Fibroblast of skin of right biceps (primary cell): ENCODE measurements around the gene KRT80.

Experiments used
- DNase-seq: peaks from one replicate; pipeline ENCODE4 v3.0.0-alpha.2; 2013

Gene KRT80

GRCh38 chr12:52195065-52195730 lies 3.4 kb upstream of the KRT80 start:
- peak; percentile 58 for DNase-seq

- peak; percentile 74 for DNase-seq
Observed at GRCh38 chr12:52193991-52194390, 2.2 kb upstream of the KRT80 start.

- DNase-seq = no peak
Observed at GRCh38 chr12:52193532-52193931, 1.7 kb upstream of the KRT80 start.

DNA sequence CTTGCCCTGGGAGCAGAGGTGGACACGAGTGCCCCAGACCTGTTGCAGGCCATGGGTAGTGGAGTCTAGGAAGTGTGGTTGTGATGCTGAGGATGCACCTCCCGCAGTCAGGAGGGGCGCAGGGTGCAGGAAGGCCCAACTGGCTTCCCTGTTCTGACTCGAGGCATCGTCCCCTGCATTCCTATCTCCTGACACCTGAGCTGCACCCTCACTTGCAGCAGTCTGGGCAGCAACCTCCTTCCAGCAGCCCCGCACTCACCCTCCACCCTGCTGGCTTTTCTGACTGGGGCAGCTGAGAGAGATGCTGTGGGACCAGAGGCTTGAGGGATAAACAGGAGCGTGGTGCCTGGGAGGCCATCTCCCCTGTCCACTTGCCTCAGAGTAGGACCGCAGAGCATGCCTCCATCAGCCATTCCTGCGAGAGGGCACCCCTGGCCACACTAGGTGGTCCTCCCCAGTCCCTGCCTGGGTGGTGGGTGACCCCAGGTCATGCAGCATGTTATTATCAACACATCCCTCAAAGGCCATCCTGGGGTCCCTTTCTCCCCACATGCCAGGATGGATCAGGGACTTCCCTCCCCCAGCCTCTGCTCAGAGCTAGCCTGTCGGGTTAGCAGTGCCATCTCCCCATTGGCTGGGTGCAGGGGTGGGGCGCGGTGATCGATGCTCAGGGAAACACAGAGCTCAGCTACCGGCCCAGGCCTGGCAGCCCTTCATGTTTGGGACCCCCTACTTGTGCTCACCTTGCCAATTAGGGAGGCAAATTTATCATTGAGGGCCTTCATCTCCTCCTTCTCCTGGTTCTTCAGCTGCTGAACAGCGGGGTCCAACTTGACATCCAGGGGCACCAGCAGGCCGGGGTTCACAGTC lies 719 bp downstream of the KRT80 start:
- peak; percentile 61 for DNase-seq

DNA sequence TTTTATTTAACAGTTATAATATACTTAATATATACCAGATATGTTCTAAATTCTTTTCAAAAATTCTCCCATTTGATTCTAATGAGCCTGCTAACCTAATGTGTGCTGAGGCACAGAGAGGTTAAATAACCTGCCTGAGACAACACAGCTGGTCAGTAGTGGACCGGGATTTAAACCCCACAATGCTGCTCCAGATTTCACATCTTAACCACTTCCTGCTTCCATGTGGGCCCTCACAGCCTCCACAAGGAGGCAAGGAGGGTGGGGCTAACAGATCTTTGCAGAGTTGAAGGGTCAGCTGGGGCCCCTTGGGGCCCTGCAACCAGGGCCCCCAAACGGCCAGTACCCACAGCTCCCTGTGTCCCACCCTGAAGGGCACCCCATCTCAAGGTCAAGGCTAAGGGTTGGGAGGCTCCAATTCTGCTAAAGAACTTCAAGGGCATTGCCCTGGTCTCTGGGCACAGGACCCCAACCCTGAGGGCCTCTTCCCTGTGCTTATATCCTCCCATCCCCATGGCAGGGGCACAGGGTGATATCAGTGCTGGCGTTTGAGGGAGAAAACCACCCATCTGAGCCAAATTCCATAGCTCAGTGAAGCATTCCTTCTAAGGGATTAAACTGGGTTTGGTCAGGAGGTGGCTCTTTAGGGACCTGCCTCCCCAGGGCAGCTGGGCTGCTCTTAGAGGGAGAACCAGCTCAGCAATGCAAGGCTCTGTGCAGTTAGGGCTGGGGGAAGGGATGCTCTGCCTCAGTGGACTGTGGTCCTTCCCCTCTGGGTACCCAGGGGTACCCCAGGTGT lies 2.2 kb downstream of the KRT80 start:
- DNase-seq = peak; percentile 76

DNA sequence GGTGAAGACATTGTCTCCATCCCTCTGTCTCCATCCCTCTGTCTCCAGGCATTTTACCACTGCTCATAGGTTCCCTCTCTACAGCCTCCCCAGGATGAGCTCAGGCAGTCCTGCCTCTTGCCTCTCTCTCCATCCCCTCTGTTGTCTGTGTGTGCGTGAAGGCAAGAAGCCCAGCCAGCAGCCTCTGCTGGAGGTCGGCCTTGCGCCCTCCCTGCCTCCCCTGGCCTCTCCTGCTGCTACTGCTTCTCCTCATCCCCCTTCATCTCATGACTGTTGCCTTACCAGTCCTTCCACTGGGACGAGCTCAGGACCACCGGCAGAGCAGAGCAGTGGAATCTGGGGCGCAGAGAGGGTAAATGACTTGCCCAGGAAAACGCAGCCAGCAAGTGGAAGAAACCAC lies 3.2 kb downstream of the KRT80 start:
- no peak for DNase-seq

DNA sequence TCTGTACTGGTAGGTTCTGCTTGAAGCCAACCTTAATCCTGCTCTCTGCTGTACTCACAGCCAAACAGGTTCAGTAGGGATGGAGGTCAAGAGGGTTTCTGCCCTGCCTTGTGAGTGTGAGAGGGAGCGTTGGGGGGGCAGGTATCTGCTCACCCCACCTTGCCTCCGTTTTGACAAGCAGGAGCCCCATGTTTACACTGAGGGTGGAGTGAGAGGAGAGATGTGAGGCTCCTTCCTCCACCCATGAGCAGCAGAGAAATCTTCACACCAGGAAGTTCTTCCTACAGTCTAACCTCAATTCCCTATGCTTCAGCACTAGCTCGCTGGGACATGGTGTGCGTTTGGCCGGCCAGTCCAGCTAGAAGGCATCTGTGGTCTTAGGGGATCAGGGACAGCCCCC lies 4.2 kb downstream of the KRT80 start:
- DNase-seq = no peak

DNA sequence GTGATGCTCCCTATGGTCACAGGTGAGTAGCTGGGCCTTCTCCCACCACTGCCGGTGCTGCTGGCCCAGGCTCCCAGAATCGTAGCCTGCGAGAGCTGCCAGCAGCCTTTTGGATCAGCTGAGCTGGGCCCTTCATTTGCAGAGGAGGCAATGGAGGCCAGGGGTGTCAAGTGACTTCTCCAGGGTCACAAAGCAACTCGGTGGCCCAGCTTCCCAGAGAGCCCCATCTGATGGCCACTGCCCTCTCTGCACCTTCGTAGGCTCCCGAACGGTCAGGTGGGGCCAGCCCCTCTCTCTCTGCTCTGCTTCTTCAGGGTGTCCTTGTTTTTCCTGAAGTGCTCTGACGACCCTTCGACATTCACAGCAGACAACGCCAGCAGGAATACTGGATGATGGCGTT lies 4.6 kb downstream of the KRT80 start:
- DNase-seq = no peak

DNA sequence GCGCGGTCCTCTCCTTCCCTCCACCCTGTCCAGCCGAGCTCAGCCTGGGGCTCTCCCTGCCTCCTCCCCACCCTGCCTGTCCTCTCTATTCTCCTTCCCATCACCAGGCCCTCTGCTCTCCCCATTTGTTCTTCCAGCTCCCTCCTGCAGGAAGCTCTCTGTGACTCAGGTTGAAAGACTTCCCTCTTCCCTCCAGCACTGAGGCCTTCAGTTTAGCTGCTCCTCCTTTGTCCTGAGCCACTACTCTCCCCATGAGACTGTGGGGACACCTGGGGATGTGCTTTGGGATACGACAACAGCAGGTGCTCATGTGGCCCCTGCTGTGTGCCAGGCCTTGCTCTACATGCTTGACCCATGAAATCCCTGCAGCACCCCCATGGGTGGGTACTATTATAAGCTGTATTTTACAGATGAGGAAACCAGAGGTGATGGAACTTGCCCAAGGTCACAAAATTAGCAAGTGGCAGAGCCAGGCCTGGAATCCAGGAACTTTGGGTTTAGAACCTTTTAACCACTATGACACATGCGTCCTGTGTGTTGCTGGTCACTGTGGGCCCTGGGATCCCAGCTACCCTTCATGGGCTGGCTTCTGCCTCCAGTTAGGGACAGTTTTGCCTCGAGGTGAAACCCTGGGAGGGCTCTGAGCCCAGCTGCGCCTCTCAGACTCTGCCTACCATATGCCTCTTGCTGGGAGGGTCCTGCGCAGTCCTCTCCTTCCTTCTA lies 5.5 kb downstream of the KRT80 start:
- peak; percentile 93 for DNase-seq

GRCh38 chr12:52185400-52185967 lies 6.3 kb downstream of the KRT80 start:
- DNase-seq = no peak

DNA sequence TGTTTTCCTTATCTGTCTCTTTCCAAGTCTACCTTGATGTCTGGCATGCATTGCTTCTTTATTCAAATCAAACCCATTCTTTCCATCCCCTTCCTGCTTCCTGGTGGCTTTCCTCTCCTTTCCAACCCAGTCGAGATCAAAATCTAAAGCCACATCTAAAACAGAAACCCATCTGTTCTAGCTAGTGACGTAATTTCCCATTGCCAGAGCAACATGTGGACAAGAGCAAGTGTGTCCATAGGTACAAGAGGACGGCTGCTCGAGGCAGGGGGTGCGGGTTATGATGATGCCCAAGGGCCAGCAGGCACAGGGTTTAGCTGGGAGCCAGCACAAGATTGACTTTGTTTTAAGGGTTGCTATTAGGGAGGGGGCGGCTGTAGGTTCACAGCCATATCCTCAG lies 7.0 kb downstream of the KRT80 start:
- no peak for DNase-seq

DNA sequence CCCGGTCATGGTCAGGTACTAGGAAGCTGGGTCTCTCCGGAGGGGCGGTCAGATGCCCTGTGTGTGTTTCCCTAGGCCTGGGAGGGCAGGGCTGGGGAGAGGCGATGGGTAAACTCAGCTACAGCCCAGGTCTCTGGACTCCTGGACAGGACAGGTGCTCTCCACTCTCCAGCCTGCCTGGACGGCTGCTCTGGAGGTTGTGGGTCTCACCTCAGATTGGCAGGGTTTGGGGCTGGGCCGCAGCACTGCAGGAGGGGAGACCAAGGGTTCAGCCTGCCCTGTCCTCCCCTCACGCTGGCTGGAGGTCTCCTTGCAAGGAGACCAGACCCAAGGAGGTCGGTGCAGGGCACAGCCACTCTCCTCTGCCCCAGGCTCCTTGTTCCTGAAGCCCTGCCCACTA lies 7.8 kb downstream of the KRT80 start:
- DNase-seq = no peak

DNA sequence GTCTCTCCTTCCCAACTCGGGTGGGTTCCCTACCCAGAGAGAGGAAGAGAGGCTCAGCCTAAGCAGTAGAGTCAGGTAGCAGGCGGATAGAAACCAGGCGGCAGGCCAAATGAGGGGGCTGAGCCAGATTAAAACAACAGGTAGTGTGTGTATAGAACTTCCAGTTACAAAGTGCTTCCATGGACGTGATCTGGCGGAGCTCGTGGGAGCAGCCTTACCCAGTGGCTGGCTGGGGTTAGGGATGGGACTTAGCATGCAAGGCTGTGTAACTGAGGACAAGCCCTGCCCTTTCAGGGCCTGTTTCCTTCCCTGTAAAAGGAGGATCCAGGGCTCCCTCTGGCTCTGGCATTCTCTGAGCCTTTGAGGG lies 8.3 kb downstream of the KRT80 start:
- DNase-seq = no peak

DNA sequence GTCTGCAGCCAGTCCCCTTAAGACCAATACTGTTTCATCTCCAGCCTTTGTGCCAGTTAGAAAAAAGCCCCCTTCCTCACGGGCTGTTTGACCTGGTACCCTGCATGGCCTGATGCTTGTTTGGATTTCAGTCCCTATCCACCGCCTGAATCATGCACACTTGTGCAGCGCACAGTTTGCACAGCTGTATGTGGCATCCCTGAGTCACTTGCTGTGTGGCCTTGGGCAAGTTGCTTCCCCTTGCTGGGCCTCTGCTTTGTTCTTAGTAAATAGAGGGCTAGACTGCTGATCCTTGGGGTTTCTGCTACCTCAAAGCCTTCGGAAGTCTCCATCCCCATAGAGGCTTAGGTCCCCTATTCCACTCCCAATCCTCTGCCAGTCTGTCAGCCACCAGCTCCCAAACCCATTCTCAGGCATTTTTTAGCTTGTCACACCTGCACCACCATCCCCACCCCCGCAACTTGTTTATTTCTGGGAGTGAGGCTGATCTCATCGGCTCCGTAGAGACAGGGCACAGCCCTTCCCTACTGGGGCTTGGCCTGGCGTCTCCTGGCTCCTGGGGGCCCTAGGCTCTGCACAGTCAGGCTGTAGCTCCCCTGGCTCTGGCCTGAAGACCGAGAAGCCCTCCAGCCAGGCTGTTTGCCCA lies 8.8 kb downstream of the KRT80 start:
- DNase-seq = no peak

- no peak for DNase-seq
Observed at GRCh38 chr12:52182384-52182783, 9.4 kb downstream of the KRT80 start.

DNA sequence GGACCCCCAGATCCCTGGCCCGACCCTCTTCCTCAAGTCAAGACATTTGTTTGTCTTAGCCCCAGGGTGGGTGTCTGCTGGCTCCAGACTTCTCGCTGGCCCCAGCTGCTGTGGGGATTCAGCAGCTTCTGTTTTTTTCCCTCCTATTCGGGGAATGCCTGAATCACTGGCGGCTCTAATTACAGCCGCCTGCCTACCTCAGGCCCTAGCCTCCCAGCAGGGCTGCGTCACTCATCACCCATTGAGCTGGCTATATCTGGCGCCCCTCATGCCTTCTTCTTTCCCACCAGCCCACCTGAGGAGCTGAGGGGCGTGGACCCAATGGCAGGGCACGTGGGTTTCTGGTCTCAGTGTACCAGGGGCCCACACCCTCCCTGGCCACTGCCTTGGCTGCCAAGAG lies 10.1 kb downstream of the KRT80 start:
- DNase-seq = peak; percentile 91

GRCh38 chr12:52180971-52181628 lies 10.7 kb downstream of the KRT80 start:
- peak; percentile 68 for DNase-seq

DNA sequence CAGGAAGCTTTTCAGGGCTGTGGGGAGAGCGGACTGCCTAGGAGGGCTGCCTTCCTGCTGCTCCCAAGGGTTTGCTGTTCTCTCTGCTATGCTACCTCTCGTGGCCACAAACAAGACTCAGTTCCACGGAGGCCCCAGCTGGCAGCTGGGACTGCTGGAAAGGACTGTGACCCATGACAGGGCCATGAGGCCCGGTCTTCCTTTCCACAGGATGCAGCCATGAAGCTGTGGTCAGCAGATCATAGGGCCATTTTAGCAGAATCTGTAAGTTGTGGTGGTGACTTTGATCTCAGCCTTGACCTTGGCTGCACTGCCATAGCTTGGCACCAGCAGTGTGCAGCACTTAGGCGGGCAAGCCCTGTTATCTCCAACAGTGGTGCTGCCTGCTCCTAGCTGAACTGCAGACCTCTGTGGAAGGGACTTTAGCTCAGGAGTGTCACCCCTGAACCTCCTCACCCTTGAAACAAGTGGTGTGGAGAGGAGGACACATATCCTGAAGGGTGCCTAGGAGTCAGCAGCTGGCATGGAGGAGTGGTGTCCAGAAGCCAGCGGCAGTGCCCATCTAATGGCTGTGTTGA lies 12.3 kb downstream of the KRT80 start:
- no peak for DNase-seq

GRCh38 chr12:52178984-52179383 lies 12.8 kb downstream of the KRT80 start:
- no peak for DNase-seq

DNA sequence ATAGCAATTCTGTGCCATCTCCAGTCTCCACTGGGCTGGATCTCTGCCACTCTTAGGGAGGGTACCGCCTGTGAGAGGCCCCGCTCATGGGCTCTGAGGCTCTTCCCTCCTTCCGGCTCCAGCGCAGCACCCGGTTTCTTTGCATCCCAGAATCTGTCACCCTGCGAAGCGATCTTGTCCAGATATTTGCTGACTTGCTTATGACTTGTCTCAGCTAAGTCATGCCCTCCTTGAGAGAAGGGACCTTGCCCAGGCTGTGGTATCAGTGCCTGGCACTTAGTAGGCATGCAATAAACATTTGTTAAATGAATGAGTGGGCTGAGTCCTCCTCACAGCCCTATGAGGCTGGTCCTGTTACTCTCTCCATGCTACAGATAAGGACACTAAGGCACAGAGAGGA lies 13.4 kb downstream of the KRT80 start:
- DNase-seq = no peak
